Panc1 (cell line): Measurements from ENCODE around the gene TREX2. TPM values are rescaled to one million over a fixed set of nuclear protein-coding genes. Genes with fewer than 3 reads are reported as not detected.

Experiments used
- ATAC-seq: fragments of 200-7000 bp; cut with Tn5 transposase; 2 replicates; pipeline ENCODE4 v1.9.1; 2020; ENCODE audit warnings: mild to moderate bottlenecking, moderate library complexity
- BruUV-seq: library from RNA; stranded (reverse); fragments of 400-500 nt; replicated peaks from 2 replicates; lab custom pipeline; 2021; lab: Mats Ljungman, UMichigan
- CTCF ChIA-PET: fragments of 300-600 bp; sonication (Branson Sonifier 250); formaldehyde crosslinking; loops from one replicate; lab custom pipeline; 2022; ENCODE audit warnings: antibody characterized with exemption; lab: Charles Lee
- POLR2A ChIA-PET: fragments of 300-600 bp; sonication (Branson Sonifier 250); formaldehyde crosslinking; loops from one replicate; lab custom pipeline; 2022; ENCODE audit warnings: antibody characterized with exemption; lab: Charles Lee
- DNase-seq: peaks from one replicate; pipeline ENCODE4 v3.0.0-alpha.2; 2010; ENCODE audit warnings: low read depth, low spot score
- H3K27ac ChIP-seq: 2 replicates; pipeline ENCODE4 v1.5.1; 2011; ENCODE audit warnings: mild to moderate bottlenecking, low read length, inconsistent platforms
- H3K27me3 ChIP-seq: fragments of 200-500 bp; sonication (Bioruptor generic); 2 replicates; pipeline ENCODE4 v1.6.0; 2014; ENCODE audit warnings: low read length, inconsistent platforms; ENCODE audit not compliant: control insufficient read depth, insufficient read depth
- H3K36me3 ChIP-seq: fragments of 200-500 bp; sonication (Bioruptor generic); 2 replicates; pipeline ENCODE4 v1.5.1; 2014; ENCODE audit warnings: inconsistent platforms, mild to moderate bottlenecking, low read length, moderate library complexity; ENCODE audit not compliant: control insufficient read depth, insufficient read depth
- H3K4me1 ChIP-seq: 2 replicates; pipeline ENCODE4 v1.5.1; 2011; ENCODE audit warnings: inconsistent platforms, mild to moderate bottlenecking, low read length, moderate library complexity; ENCODE audit not compliant: control insufficient read depth, insufficient read depth
- H3K4me3 ChIP-seq, 2 experiments: 2 replicates each; pipeline ENCODE4 v1.5.1; 2011 to 2012; ENCODE audit warnings: low read depth in 2 of 2, low read length in 2 of 2, mild to moderate bottlenecking in 2 of 2, inconsistent platforms in 1 of 2, moderate library complexity in 1 of 2
- H3K9me3 ChIP-seq: fragments of 200-500 bp; sonication (Bioruptor generic); 2 replicates; pipeline ENCODE4 v1.5.1; 2014; ENCODE audit warnings: low read depth, mild to moderate bottlenecking, inconsistent platforms, low read length, moderate library complexity; ENCODE audit not compliant: control insufficient read depth, insufficient read depth
- CTCF ChIP-seq: fragments of 450-650 bp; IDR thresholded peaks from 2 replicates; pipeline ENCODE4 v1.5.1; 2017; ENCODE audit warnings: mild to moderate bottlenecking
- POLR2AphosphoS5 ChIP-seq: IDR thresholded peaks from 2 replicates; pipeline ENCODE4 v1.6.1; 2012; ENCODE audit warnings: mild to moderate bottlenecking, low read depth, low read length, moderate library complexity
- REST ChIP-seq, 2 experiments: IDR thresholded peaks; 2 replicates each; pipeline ENCODE4 v1.6.1; 2011 to 2012; ENCODE audit warnings: low read depth in 2 of 2, control low read depth in 1 of 2, low read length in 1 of 2, mild to moderate bottlenecking in 1 of 2, moderate library complexity in 1 of 2; ENCODE audit not compliant: insufficient read depth in 1 of 2
- SIN3A ChIP-seq: IDR thresholded peaks from 2 replicates; pipeline ENCODE4 v1.6.1; 2012; ENCODE audit warnings: low read depth, mild to moderate bottlenecking, low read length, moderate library complexity, borderline replicate concordance; ENCODE audit not compliant: insufficient read depth
- TCF7L2 ChIP-seq: IDR thresholded peaks from 2 replicates; pipeline ENCODE4 v1.6.1; 2011; ENCODE audit warnings: mild to moderate bottlenecking, low read depth, low read length, inconsistent platforms
- in situ Hi-C: cut with HindIII; loops from 2 replicates; pipeline ENCODE4 v1.10.0; 2016; ENCODE audit warnings: low sequenced_read_pairs, low pct_unique_long_range_greater_than_20kb
- intact Hi-C: fragments of 100-400 bp; cut with micrococcal nuclease; formaldehyde crosslinking; loops from one replicate; pipeline ENCODE4 v1.10.0; 2022; ENCODE audit not compliant: unreplicated experiment
- total RNA-seq: library from RNA; stranded (reverse); gene quantifications from one replicate; pipeline ENCODE4 v1.2.1, GENCODE V29; 2021; ENCODE audit not compliant: unreplicated experiment

Gene TREX2
- total RNA-seq, 1 experiment from 2014 or later = 2.4 TPM

DNA sequence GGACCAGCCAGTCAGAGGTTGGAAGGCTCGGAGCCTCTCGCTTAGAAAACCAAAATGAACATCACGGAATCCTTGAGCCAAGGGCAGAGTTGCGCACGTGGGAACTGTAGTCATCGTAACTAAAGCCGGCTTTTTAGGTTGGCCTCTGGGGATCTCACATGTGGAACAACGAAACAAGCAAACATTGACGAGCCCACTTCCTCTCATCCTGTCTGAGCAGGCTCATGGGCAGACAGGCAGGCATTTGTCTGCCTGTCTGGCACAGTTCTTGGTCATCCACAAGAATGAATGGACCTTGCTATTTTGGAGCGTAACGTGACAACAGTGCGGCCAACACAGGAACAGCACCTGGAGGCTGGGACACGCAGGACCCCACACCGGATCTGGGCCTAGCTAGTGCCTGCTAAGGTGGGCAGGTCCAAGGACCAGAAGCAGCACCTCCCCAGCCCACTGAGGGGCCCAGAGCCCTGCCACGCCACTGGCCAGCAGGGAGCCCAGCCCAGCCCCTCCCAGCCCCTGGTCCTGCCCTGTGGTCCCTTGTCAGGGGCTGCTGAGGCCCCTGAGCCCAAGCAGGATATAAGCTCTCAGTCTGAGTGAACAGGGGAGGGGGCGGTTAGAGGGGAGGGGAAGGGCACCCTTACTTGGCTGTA lies 9.2 kb upstream of the TREX2 start:
- ChIA-PET CTCF (no interaction called here), POLR2A (no interaction called here)
- H3K9me3 ChIP-seq = no peaks in the 10 kb centered on the region
- no peaks in the 10 kb centered on the region for H3K27me3 ChIP-seq
- DNase-seq (no peak), ATAC-seq (no peak)
- H3K36me3 ChIP-seq = no peaks in the 10 kb centered on the region; the same call in 1 of the 2 replicates
- no peaks in the 10 kb centered on the region for H3K4me1 ChIP-seq
- H3K27ac ChIP-seq = no peak overlapping the region
- no TSS peak for BruUV-seq
- TF ChIP-seq POLR2AphosphoS5 = no peak
- no peak for TF ChIP-seq CTCF
- in situ Hi-C loops (no loop called here), intact Hi-C loops (no loop called here)
- no peak overlapping the region for H3K4me3 ChIP-seq

GRCh38 chrX:153450949-153451277 lies 5.1 kb upstream of the TREX2 start:
- CTCF ChIA-PET = interaction anchor here (1.1 kb wide), 1 partner anchor 10 kb away, joined by 3 read pairs; no protein-coding TSS in a partner anchor
- intact Hi-C loops = no loop called here
- H3K36me3 ChIP-seq = no peaks in the 10 kb centered on the region; the same call in 1 of the 2 replicates
- no peak for TF ChIP-seq CTCF
- TF ChIP-seq SIN3A = no peak
- TF ChIP-seq REST (IDR thresholded peaks at IDR 0.05; ENCODE audit: insufficient read depth in 1 of 2, low read depth in 2 of 2, low read length in 1 of 2) = no peak
- TF ChIP-seq TCF7L2 = no peak
- no peak for TF ChIP-seq POLR2AphosphoS5
- no peak for DNase-seq
- in situ Hi-C loops = no loop called here
- POLR2A ChIA-PET = no interaction called here
- no peaks in the 10 kb centered on the region for H3K9me3 ChIP-seq
- H3K27ac ChIP-seq = no peak overlapping the region
- BruUV-seq = no TSS peak
- H3K4me1 ChIP-seq = no peaks in the 10 kb centered on the region
- ATAC-seq = no peak
- H3K4me3 ChIP-seq = no peak overlapping the region
- H3K27me3 ChIP-seq = no peaks in the 10 kb centered on the region
